ENCODE measurements around the gene TP53BP2.

DNA sequence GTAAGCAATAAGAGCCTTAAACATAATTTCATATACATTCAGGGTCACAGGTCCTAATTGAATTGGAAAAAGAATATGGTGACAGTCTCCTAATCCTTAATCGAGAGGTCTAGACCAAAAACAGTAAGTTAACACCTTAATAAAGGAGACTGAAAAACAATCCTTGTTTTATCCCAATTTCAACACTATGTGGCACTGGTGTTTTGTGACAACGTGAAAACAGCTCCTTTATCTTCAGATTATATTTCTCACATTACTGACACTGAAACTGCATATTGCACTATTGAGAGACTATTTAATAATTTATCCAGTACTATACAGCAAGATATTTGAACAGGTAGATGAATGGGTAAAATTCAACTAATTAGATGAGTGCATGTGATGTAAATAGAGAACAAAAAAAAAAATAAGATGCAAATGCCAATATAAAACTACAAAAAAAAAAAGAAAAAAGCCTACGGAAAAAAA lies 34.1 kb downstream of the TP53BP2 start:
- TF ChIP-seq, protein P1, sequence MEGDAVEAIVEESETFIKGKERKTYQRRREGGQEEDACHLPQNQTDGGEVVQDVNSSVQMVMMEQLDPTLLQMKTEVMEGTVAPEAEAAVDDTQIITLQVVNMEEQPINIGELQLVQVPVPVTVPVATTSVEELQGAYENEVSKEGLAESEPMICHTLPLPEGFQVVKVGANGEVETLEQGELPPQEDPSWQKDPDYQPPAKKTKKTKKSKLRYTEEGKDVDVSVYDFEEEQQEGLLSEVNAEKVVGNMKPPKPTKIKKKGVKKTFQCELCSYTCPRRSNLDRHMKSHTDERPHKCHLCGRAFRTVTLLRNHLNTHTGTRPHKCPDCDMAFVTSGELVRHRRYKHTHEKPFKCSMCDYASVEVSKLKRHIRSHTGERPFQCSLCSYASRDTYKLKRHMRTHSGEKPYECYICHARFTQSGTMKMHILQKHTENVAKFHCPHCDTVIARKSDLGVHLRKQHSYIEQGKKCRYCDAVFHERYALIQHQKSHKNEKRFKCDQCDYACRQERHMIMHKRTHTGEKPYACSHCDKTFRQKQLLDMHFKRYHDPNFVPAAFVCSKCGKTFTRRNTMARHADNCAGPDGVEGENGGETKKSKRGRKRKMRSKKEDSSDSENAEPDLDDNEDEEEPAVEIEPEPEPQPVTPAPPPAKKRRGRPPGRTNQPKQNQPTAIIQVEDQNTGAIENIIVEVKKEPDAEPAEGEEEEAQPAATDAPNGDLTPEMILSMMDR (IDR thresholded peaks at IDR 0.05), result peak in 5 of 6 experiments; percentile 22 to 65 (median 54)
- no peak for TF ChIP-seq EP300 (IDR thresholded peaks at IDR 0.05)
- TF ChIP-seq POLR2A (IDR thresholded peaks at IDR 0.05), result no peak
- TF ChIP-seq POLR2AphosphoS5 (IDR thresholded peaks at IDR 0.05), result no peak
